ENCODE results near the gene PRB3. TPM values are rescaled to one million over a fixed set of nuclear protein-coding genes. Genes with fewer than 3 reads are reported as not detected.

Gene PRB3
- total and polyA plus RNA-seq, 2 of the 8 experiments (the other 6 are each of a cell fraction or from before 2014, with no cell fraction given) = 0.09 to 0.67 TPM

GRCh38 chr12:11227373-11227772 lies 42.1 kb downstream of the PRB3 start:
- no peak overlapping the region for H3K4me3 ChIP-seq (ENCODE audit: extremely low read depth in 1 of 4, insufficient read depth in 2 of 4, low read depth in 3 of 4, low read length in 4 of 4)
- CTCF ChIA-PET (ENCODE audit: partially characterized antibody) = interaction anchor here (0.8 to 10.9 kb wide), 9 partner anchors 9 to 456 kb away, joined by 3 to 230 read pairs (median 8); no protein-coding TSS in a partner anchor
- FAIRE-seq = no peak
- TF ChIP-seq HDAC6 (IDR thresholded peaks at IDR 0.05; ENCODE audit: low read depth, low read length) = no peak
- TF ChIP-seq MAX (IDR thresholded peaks at IDR 0.05) = no peak
- no peak for TF ChIP-seq SIX5 (IDR thresholded peaks at IDR 0.05; ENCODE audit: low read depth, low read length)
- TF ChIP-seq KDM4A (IDR thresholded peaks at IDR 0.05; ENCODE audit: low read depth, low read length, severe bottlenecking) = no peak
- no peak for TF ChIP-seq EGR1 (IDR thresholded peaks at IDR 0.05; ENCODE audit: borderline replicate concordance, low read depth, low read length)
- no peak for TF ChIP-seq NANOG (IDR thresholded peaks at IDR 0.05; ENCODE audit: insufficient read depth, low read depth, low read length, poor library complexity, severe bottlenecking)
- no peak for TF ChIP-seq SIN3A (conservative IDR thresholded peaks at IDR 0.05 in 1 of 2, IDR thresholded peaks at IDR 0.05 in 1 of 2; ENCODE audit: low read depth in 1 of 2, low read length in 2 of 2)
- no peak for TF ChIP-seq CREB1 (IDR thresholded peaks at IDR 0.05)
- no peak for TF ChIP-seq E2F6 (IDR thresholded peaks at IDR 0.05)
- no peak for TF ChIP-seq POU5F1 (IDR thresholded peaks at IDR 0.05; ENCODE audit: low read depth, low read length)
- no peak for TF ChIP-seq TAF1 (IDR thresholded peaks at IDR 0.05; ENCODE audit: low read depth, low read length)
- no peak for TF ChIP-seq MAFK (IDR thresholded peaks at IDR 0.05; ENCODE audit: low read depth, low read length)
- TF ChIP-seq RBBP5 (IDR thresholded peaks at IDR 0.05; ENCODE audit: borderline replicate concordance, low read depth, low read length) = no peak
- no peak for TF ChIP-seq NRF1 (IDR thresholded peaks at IDR 0.05; ENCODE audit: low read depth, low read length)

More at GRCh38 chr12:11227373-11227772, 42.1 kb downstream of the PRB3 start:
- no peak for DNase-seq (ENCODE audit: low read depth in 1 of 2, low spot score in 2 of 2)
- Histone ChIP-seq H2AFZ (ENCODE audit: low read length) (no peak overlapping the region), H3K27ac (ENCODE audit: low read depth, low read length) (no peak overlapping the region), H3K9ac (replicated peaks in 1 of 4; ENCODE audit: extremely low read depth in 1 of 4, low read depth in 3 of 4, low read length in 3 of 4) (no peak overlapping the region), H3K79me1 (ENCODE audit: low read depth, low read length) (no peaks in the 10 kb centered on the region), H4K20me1 (replicated peaks in 1 of 2; ENCODE audit: control insufficient read depth in 1 of 2, insufficient read depth in 2 of 2, low read length in 2 of 2) (no peaks in the 10 kb centered on the region), H2AK5ac (ENCODE audit: low read depth, low read length) (no peak overlapping the region), H3K4ac (replicated peaks; ENCODE audit: insufficient read length, low read depth, low read length) (no peak overlapping the region), H4K91ac (replicated peaks; ENCODE audit: insufficient read length, low read length) (no peak overlapping the region), H4K5ac (ENCODE audit: insufficient read length, low read depth, low read length) (no peak overlapping the region), H3K36me3 (ENCODE audit: control insufficient read depth in 2 of 4, insufficient read depth in 4 of 4, low read length in 3 of 4) (no peaks in the 10 kb centered on the region), H3K79me2 (ENCODE audit: control insufficient read depth in 1 of 2, insufficient read depth in 2 of 2, low read length in 2 of 2) (no peaks in the 10 kb centered on the region), H3K9me3 (ENCODE audit: insufficient read depth in 2 of 2, low read depth in 1 of 2, low read length in 1 of 2) (no peaks in the 10 kb centered on the region), H3K4me1 (replicated peaks in 1 of 4; ENCODE audit: control insufficient read depth in 3 of 4, insufficient read depth in 4 of 4, low read length in 3 of 4) (no peaks in the 10 kb centered on the region), H2BK15ac (ENCODE audit: low read length) (no peak overlapping the region), H2BK12ac (ENCODE audit: low read depth, low read length) (no peak overlapping the region), H3K23ac (ENCODE audit: insufficient read length) (no peak overlapping the region), H2BK120ac (replicated peaks; ENCODE audit: low read depth, low read length) (no peak overlapping the region), H3K14ac (ENCODE audit: insufficient read length) (no peak overlapping the region), H3K18ac (ENCODE audit: extremely low read depth, low read length) (no peak overlapping the region), H3K23me2 (ENCODE audit: low read depth, low read length) (no peaks in the 10 kb centered on the region), H3K4me2 (ENCODE audit: insufficient read depth in 1 of 2, low read depth in 2 of 2, low read length in 2 of 2) (no peak overlapping the region), H2BK5ac (ENCODE audit: low read depth, low read length) (no peak overlapping the region), H3K56ac (replicated peaks; ENCODE audit: insufficient read length, low read depth, low read length) (no peak overlapping the region), H3K27me3 (replicated peaks in 1 of 4; ENCODE audit: control insufficient read depth in 3 of 4, extremely low read depth in 1 of 4, insufficient read depth in 3 of 4, low read length in 3 of 4) (no peaks in the 10 kb centered on the region), H2BK20ac (ENCODE audit: low read length) (no peak overlapping the region), H4K8ac (ENCODE audit: extremely low read depth, insufficient read depth, low read length) (no peak overlapping the region)
- 88% methylated on average over 4 of the region's 4 CpGs; no CpG with 5 or more reads in 1 of the 2 experiments for WGBS, 2 experiments (ENCODE audit: extremely low coverage in 1 of 2, insufficient coverage in 1 of 2, insufficient read length in 1 of 2, insufficient replicate concordance in 2 of 2, low coverage in 1 of 2, low lambda C conversion rate in 2 of 2, missing lambda C conversion rate in 1 of 2)
- POLR2A ChIA-PET (ENCODE audit: partially characterized antibody) = no interaction called here
